Natural killer cell (primary cell): ENCODE results near the gene SPATC1L. TPM values are rescaled to one million over a fixed set of nuclear protein-coding genes. Genes with fewer than 3 reads are reported as not detected.

Experiments
- ATAC-seq, 3 donors: fragments of 150-1000 bp in 2 of 3; fragments of 200-7000 bp in 1 of 3; cut with Tn5 transposase; 1 replicate in 1 of 3; 2 replicates in 2 of 3; pipeline ENCODE4 v1.10.0; 2021; ENCODE audit warnings: mild to moderate bottlenecking in 2 of 3, moderate library complexity in 2 of 3
- DNase-seq, 2 donors: peaks; one replicate each; pipeline versions ENCODE4 v3.0.0 to v3.0.0-alpha.2; 2013 to 2021; ENCODE audit warnings: mixed read lengths in 1 of 2
- H3K27ac ChIP-seq: one replicate; pipeline ENCODE4 v1.5.1; 2013; ENCODE audit warnings: mild to moderate bottlenecking, low read length
- H3K27me3 ChIP-seq: one replicate; pipeline ENCODE4 v1.6.1; 2013; ENCODE audit warnings: low read length; ENCODE audit not compliant: control insufficient read depth, insufficient read depth
- H3K36me3 ChIP-seq: one replicate; pipeline ENCODE4 v1.6.1; 2013; ENCODE audit warnings: low read length; ENCODE audit not compliant: control insufficient read depth, insufficient read depth
- H3K4me1 ChIP-seq: one replicate; pipeline ENCODE4 v1.6.1; 2013; ENCODE audit warnings: low read length; ENCODE audit not compliant: control insufficient read depth, insufficient read depth
- H3K4me3 ChIP-seq: one replicate; pipeline ENCODE4 v1.5.1; 2013; ENCODE audit warnings: low read length
- H3K9me3 ChIP-seq: one replicate; pipeline ENCODE4 v1.6.1; 2013; ENCODE audit warnings: low read length; ENCODE audit not compliant: control insufficient read depth, insufficient read depth
- H3K27ac Mint-ChIP-seq, 2 donors: one replicate each; pipeline ENCODE4 v1.8.0; 2022; ENCODE audit warnings: mild to moderate bottlenecking in 2 of 2, mixed read lengths in 2 of 2, moderate library complexity in 1 of 2
- H3K27me3 Mint-ChIP-seq, 2 donors: one replicate each; pipeline ENCODE4 v1.8.0; 2022; ENCODE audit warnings: low read depth in 2 of 2, mixed read lengths in 2 of 2
- H3K36me3 Mint-ChIP-seq: one replicate; pipeline ENCODE4 v1.8.0; 2022; ENCODE audit warnings: mixed read lengths
- H3K4me1 Mint-ChIP-seq, 2 donors: one replicate each; pipeline ENCODE4 v1.8.0; 2022; ENCODE audit warnings: mixed read lengths in 2 of 2
- H3K4me3 Mint-ChIP-seq: one replicate; pipeline ENCODE4 v1.8.0; 2022; ENCODE audit warnings: mild to moderate bottlenecking, moderate library complexity, mixed read lengths
- H3K9me3 Mint-ChIP-seq, 2 donors: one replicate each; pipeline ENCODE4 v1.8.0; 2022; ENCODE audit warnings: mixed read lengths in 2 of 2
- WGBS: methylation state at CpG from one replicate; pipeline ENCODE4 v1.1.7; 2013; ENCODE audit warnings: missing lambda C conversion rate; ENCODE audit not compliant: insufficient coverage; 5-methylcytosine and 5-hydroxymethylcytosine counted together
- intact Hi-C: fragments of 100-400 bp; cut with micrococcal nuclease; formaldehyde crosslinking; loops from one replicate; pipeline ENCODE4 v1.14.2; 2022
- total RNA-seq, 4 donors: library from RNA; stranded (reverse); fragments of 120-200 nt in 1 of 4; gene quantifications; one replicate each; pipeline versions ENCODE4 v1.2.3 to v1.2.4, GENCODE V29; 2013 to 2022
- TF ChIP-seq, protein P1 (sequence below): fragments of 200-600 bp; IDR thresholded peaks from one replicate; pipeline ENCODE4 v1.8.0; 2022; ENCODE audit warnings: antibody characterized with exemption

The SPATC1L gene
- total RNA-seq, 3 donors from 2014 or later (not counting 1 experiment from before 2014, with no cell fraction given): 0.18 to 4.0 (median 2.7) TPM

DNA sequence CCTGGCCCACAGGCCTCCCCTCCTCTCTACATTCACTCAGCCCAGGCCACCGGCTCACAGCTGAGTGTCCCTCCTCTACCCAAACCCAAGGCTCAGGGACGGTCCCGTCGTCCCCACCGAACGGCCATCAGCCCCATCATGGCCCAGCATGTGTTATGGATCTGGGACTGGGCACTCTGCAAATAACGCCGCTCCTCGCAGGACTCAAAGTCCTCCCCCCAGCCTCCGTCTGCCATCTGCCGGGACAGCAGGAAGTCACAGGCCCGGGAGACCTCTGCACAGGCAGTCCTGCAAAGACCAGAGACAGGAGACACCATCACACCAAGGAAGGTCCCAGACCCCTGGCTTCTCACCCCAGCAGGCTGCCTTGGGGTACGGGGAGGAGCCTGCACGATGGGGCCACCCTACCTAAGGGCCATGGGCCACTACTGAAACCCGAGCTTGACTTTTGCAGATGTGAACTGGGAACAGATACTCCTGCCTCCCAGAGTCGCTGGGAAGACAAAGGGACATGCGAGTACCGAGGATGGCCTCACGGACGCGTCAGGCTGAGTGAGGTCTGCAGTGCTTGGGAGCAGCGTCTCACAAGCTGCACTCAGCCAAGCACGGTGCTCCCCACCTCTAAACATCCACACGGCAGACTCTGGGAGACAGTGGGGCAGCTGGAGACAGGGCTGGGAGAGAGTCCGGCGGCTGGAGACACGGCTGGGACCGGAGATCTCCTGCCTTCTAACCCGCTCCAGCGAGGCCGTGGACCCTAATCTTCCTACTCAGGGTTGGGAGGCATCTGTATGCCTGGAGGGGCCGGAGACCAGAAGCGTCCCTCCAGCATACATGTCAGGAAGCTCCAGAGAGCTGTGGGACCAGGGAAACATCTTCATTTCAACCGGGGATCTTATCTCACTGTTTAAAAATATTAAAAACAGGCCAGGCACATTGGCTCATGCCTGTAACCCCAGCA is 10.4 kb upstream of the SPATC1L start:
- TF ChIP-seq, protein P1, sequence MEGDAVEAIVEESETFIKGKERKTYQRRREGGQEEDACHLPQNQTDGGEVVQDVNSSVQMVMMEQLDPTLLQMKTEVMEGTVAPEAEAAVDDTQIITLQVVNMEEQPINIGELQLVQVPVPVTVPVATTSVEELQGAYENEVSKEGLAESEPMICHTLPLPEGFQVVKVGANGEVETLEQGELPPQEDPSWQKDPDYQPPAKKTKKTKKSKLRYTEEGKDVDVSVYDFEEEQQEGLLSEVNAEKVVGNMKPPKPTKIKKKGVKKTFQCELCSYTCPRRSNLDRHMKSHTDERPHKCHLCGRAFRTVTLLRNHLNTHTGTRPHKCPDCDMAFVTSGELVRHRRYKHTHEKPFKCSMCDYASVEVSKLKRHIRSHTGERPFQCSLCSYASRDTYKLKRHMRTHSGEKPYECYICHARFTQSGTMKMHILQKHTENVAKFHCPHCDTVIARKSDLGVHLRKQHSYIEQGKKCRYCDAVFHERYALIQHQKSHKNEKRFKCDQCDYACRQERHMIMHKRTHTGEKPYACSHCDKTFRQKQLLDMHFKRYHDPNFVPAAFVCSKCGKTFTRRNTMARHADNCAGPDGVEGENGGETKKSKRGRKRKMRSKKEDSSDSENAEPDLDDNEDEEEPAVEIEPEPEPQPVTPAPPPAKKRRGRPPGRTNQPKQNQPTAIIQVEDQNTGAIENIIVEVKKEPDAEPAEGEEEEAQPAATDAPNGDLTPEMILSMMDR: no peak
- Mint-ChIP-seq H3K27me3 (no peaks in the 10 kb centered on the region), H3K27ac (no peak overlapping the region), H3K4me1 (peaks cover 4 to 12% of the 10 kb centered on the region in 2 donors), H3K4me3 (no peak overlapping the region), H3K9me3 (no peaks in the 10 kb centered on the region), H3K36me3 (peaks cover 16% of the 10 kb centered on the region)
- intact Hi-C loops: no loop called here
- 94% methylated on average over 34 of the region's 34 CpGs for WGBS
- H3K27me3 ChIP-seq: no peaks in the 10 kb centered on the region
- H3K36me3 ChIP-seq: peaks cover 27% of the 10 kb centered on the region
- H3K4me1 ChIP-seq: no peaks in the 10 kb centered on the region
- H3K4me3 ChIP-seq: no peak overlapping the region
- ATAC-seq (no peak), DNase-seq (no peak)
- no peaks in the 10 kb centered on the region for H3K9me3 ChIP-seq
- H3K27ac ChIP-seq: no peak overlapping the region

- TF ChIP-seq, protein P1: no peak
- no peak overlapping the region for H3K4me3 Mint-ChIP-seq
- H3K4me1 Mint-ChIP-seq: peaks cover 0 to 8% of the 10 kb centered on the region in 2 donors
- 97% methylated on average over 10 of the region's 10 CpGs for WGBS
- H3K27ac ChIP-seq: no peak overlapping the region
- H3K9me3 ChIP-seq: no peaks in the 10 kb centered on the region
- H3K4me1 ChIP-seq: no peaks in the 10 kb centered on the region
- no peaks in the 10 kb centered on the region for H3K9me3 Mint-ChIP-seq
- H3K27me3 Mint-ChIP-seq: no peaks in the 10 kb centered on the region
- no peak overlapping the region for H3K27ac Mint-ChIP-seq
- peaks cover 27% of the 10 kb centered on the region for H3K36me3 ChIP-seq
- H3K27me3 ChIP-seq: no peaks in the 10 kb centered on the region
- ATAC-seq (no peak), DNase-seq (no peak)
- intact Hi-C loops: no loop called here
- peaks cover 9% of the 10 kb centered on the region for H3K36me3 Mint-ChIP-seq
- H3K4me3 ChIP-seq: no peak overlapping the region
Measured at GRCh38 chr21:46193829-46194373, 9.6 kb upstream of the SPATC1L start.

DNA sequence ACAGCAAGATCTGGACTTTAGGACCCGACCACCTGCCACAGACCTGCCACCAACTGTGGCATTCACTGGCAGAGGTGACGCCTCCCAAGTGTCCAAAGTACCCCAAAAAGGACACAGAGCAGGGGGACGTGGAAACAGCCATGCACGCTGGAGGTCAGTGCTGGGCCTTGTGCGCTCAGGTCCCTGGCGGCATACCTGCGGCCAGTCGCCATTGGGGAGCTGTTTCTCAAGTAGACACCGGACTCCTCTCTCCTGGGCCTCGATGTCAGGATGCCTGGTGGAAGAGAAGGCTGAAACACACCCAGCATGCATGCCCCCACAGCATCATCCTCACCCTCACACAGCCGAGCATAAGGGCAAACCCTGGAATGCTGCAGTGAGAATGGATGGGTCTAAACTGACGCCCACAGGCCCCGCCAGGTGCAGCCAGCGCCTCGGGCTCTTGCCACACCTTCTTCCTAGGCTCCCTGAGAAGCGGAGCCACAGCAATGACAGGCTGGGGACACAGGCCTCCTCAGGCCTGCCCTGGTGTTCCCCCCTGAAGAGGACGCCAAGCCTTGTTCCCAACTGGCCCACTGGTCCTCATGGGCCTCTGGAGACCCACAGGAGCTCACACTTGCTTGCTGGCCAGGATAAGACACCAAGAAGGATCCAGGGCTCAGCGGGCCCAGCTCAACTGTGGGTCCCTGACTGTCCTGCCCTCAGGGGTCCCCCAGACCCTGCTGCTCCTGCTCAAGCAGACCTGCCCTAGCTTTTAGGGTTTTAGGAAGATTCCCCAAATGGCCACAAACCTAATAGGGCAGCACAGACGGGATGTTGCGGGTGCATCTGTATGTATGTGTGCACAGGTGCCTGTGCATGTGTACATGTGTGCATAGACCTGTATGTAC is 7.7 kb upstream of the SPATC1L start:
- Histone ChIP-seq H3K27ac (no peak overlapping the region), H3K9me3 (no peaks in the 10 kb centered on the region), H3K27me3 (no peaks in the 10 kb centered on the region), H3K4me3 (no peak overlapping the region), H3K36me3 (peaks cover 27% of the 10 kb centered on the region), H3K4me1 (no peaks in the 10 kb centered on the region)
- H3K27me3 Mint-ChIP-seq: no peaks in the 10 kb centered on the region
- ATAC-seq (no peak), DNase-seq (no peak)
- no peaks in the 10 kb centered on the region for H3K4me1 Mint-ChIP-seq
- no peak overlapping the region for H3K27ac Mint-ChIP-seq
- intact Hi-C loops: no loop called here
- no peaks in the 10 kb centered on the region for H3K36me3 Mint-ChIP-seq
- no peaks in the 10 kb centered on the region for H3K9me3 Mint-ChIP-seq
- TF ChIP-seq, protein P1: no peak
- WGBS: 97% methylated on average over 20 of the region's 20 CpGs
- H3K4me3 Mint-ChIP-seq: no peak overlapping the region
